Endothelial cell of umbilical vein (primary cell): ENCODE measurements around the gene CEP85.

Experiments used
- EZH2 ChIP-seq: IDR thresholded peaks from 2 replicates; pipeline ENCODE4 v1.6.1; 2012; ENCODE audit warnings: borderline replicate concordance, low read depth, mild to moderate bottlenecking, moderate library complexity, low read length, inconsistent platforms; ENCODE audit not compliant: severe bottlenecking
- FOS ChIP-seq: IDR thresholded peaks from 2 replicates; pipeline ENCODE4 v1.6.1; 2011; ENCODE audit warnings: mild to moderate bottlenecking, low read length, moderate library complexity, borderline replicate concordance; ENCODE audit not compliant: insufficient read depth
- MYC ChIP-seq: IDR thresholded peaks from one replicate; pipeline ENCODE4 v1.6.1; 2011; ENCODE audit warnings: mild to moderate bottlenecking, low read depth, low read length
- POLR2A ChIP-seq: IDR thresholded peaks from 2 replicates; pipeline ENCODE4 v1.6.1; 2012; ENCODE audit warnings: low read depth, mild to moderate bottlenecking, control low read depth, low read length
- POLR2AphosphoS5 ChIP-seq: IDR thresholded peaks from 2 replicates; pipeline ENCODE4 v1.6.1; 2012; ENCODE audit warnings: low read depth, mild to moderate bottlenecking, control low read depth, low read length, moderate library complexity; ENCODE audit not compliant: insufficient read depth
- TF ChIP-seq, protein P1 (sequence below), 2 donors: IDR thresholded peaks; 1 replicate in 1 of 2; 2 replicates in 1 of 2; pipeline ENCODE4 v1.5.1; 2011; ENCODE audit warnings: low read length in 2 of 2, mild to moderate bottlenecking in 2 of 2, moderate library complexity in 2 of 2, control low read depth in 1 of 2, inconsistent platforms in 1 of 2, low read depth in 1 of 2; ENCODE audit not compliant: insufficient read depth in 1 of 2; ENCODE audit errors: extremely low read depth in 1 of 2
- TF ChIP-seq, protein P2 (sequence below): IDR thresholded peaks from 2 replicates; pipeline ENCODE4 v1.6.1; 2011; ENCODE audit not compliant: insufficient read depth, insufficient read length

DNA sequence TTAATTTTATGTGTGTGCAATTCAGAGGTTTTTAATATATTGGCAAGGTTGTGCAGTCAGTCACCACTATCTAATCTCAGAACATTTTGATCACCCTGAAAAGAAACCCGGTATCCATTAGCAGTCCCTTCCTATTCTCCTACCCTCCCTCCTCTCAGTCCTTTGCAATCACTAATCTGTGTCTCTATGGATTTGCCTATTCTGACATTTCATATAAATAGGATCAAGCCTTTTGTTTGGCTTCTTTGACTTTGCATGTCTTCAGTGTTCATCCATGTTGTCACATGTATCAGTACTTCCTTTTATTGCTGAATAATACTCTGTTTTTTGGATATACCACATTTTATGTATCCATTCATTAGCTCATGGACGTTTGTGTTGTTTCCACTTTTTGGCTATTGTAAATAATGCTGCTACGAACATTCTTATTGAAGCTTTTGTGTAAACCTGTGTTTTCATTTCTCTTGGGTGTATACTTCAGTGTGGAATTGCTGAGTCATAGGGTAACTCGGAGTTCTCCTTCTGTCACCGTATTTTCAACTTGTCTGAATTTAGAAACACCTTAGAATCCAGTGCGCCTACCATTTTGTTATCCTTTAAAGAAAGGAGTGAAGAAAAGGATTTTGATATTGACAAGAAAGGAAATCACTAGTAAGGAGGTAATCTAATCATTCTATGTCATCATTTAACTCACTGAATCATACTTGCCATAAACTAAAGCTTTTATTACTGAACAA lies 3.4 kb downstream of the CEP85 start:
- no peak for TF ChIP-seq EZH2
- TF ChIP-seq, protein P1, sequence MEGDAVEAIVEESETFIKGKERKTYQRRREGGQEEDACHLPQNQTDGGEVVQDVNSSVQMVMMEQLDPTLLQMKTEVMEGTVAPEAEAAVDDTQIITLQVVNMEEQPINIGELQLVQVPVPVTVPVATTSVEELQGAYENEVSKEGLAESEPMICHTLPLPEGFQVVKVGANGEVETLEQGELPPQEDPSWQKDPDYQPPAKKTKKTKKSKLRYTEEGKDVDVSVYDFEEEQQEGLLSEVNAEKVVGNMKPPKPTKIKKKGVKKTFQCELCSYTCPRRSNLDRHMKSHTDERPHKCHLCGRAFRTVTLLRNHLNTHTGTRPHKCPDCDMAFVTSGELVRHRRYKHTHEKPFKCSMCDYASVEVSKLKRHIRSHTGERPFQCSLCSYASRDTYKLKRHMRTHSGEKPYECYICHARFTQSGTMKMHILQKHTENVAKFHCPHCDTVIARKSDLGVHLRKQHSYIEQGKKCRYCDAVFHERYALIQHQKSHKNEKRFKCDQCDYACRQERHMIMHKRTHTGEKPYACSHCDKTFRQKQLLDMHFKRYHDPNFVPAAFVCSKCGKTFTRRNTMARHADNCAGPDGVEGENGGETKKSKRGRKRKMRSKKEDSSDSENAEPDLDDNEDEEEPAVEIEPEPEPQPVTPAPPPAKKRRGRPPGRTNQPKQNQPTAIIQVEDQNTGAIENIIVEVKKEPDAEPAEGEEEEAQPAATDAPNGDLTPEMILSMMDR (IDR thresholded peaks at IDR 0.05; ENCODE audit: extremely low read depth in 1 of 2, insufficient read depth in 1 of 2, low read depth in 1 of 2, low read length in 2 of 2) = no peak
- no peak for TF ChIP-seq POLR2AphosphoS5
- TF ChIP-seq, protein P2, sequence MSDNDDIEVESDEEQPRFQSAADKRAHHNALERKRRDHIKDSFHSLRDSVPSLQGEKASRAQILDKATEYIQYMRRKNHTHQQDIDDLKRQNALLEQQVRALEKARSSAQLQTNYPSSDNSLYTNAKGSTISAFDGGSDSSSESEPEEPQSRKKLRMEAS = no peak
- no peak for TF ChIP-seq POLR2A
- TF ChIP-seq FOS = no peak
- TF ChIP-seq MYC = no peak
